Karpas-422 (cell line): ENCODE data around the gene HRH1. TPM values are rescaled to one million over a fixed set of nuclear protein-coding genes. Genes with fewer than 3 reads are reported as not detected.
A peak's percentile ranks its signal among the peaks of the same experiment; 100 is the strongest.

Source experiments
- DNase-seq: peaks from one replicate; pipeline ENCODE4 v3.0.0-alpha.2; 2015
- H2AFZ ChIP-seq: fragments of 200-600 bp; sonication (generic); 2 replicates; pipeline ENCODE4 v1.6.1; 2014; ENCODE audit warnings: antibody characterized with exemption, low read length, mixed read lengths
- H3K27ac ChIP-seq: fragments of 200-600 bp; sonication (generic); 2 replicates; pipeline ENCODE4 v1.5.1; 2014; ENCODE audit warnings: mild to moderate bottlenecking, low read length, moderate library complexity
- H3K27me3 ChIP-seq: fragments of 200-600 bp; sonication (generic); 2 replicates; pipeline ENCODE4 v1.6.1; 2014; ENCODE audit warnings: low read length, mixed read lengths
- H3K36me3 ChIP-seq: fragments of 200-600 bp; sonication (generic); 2 replicates; pipeline ENCODE4 v1.6.1; 2014; ENCODE audit warnings: low read length, mixed read lengths; ENCODE audit not compliant: insufficient read depth
- H3K4me1 ChIP-seq: fragments of 200-600 bp; sonication (generic); 2 replicates; pipeline ENCODE4 v1.6.1; 2014; ENCODE audit warnings: mild to moderate bottlenecking, low read length, mixed read lengths
- H3K4me2 ChIP-seq: fragments of 200-600 bp; sonication (generic); 2 replicates; pipeline ENCODE4 v1.6.1; 2014; ENCODE audit warnings: low read length, low read depth, mild to moderate bottlenecking; ENCODE audit not compliant: poor library complexity, severe bottlenecking
- H3K4me3 ChIP-seq: fragments of 200-600 bp; sonication (generic); 2 replicates; pipeline ENCODE4 v1.5.1; 2014; ENCODE audit warnings: mild to moderate bottlenecking, antibody characterized with exemption, low read length, mixed read lengths
- H3K79me2 ChIP-seq: fragments of 200-600 bp; sonication (generic); 2 replicates; pipeline ENCODE4 v1.6.1; 2014; ENCODE audit warnings: mild to moderate bottlenecking, low read length, mixed read lengths
- H3K9ac ChIP-seq: fragments of 200-600 bp; sonication (generic); 2 replicates; pipeline ENCODE4 v1.6.0; 2014; ENCODE audit warnings: low read length
- H3K9me2 ChIP-seq: fragments of 200-600 bp; sonication (generic), shearing (Covaris generic); replicated peaks from 2 replicates; pipeline ENCODE4 v1.6.0; 2014; ENCODE audit warnings: mild to moderate bottlenecking, low read length, moderate library complexity; ENCODE audit not compliant: insufficient read depth
- H3K9me3 ChIP-seq: fragments of 300-700, 200-600 bp; sonication (generic); 2 replicates; pipeline ENCODE4 v1.6.1; 2014; ENCODE audit warnings: low read length, mixed read lengths
- H4K20me1 ChIP-seq: fragments of 200-600 bp; sonication (generic); 2 replicates; pipeline ENCODE4 v1.6.1; 2014; ENCODE audit warnings: mild to moderate bottlenecking, antibody characterized with exemption, low read length, low read depth; ENCODE audit not compliant: insufficient read depth
- total RNA-seq: library from RNA; depleted of rRNA; stranded (reverse); fragments of >200 nt; shearing (Covaris generic); gene quantifications from 2 replicates; pipeline ENCODE4 v1.2.3, GENCODE V29; 2014; ENCODE audit warnings: low replicate concordance

HRH1 gene
- total RNA-seq, 1 experiment from 2014 or later: 9.6 TPM

DNA sequence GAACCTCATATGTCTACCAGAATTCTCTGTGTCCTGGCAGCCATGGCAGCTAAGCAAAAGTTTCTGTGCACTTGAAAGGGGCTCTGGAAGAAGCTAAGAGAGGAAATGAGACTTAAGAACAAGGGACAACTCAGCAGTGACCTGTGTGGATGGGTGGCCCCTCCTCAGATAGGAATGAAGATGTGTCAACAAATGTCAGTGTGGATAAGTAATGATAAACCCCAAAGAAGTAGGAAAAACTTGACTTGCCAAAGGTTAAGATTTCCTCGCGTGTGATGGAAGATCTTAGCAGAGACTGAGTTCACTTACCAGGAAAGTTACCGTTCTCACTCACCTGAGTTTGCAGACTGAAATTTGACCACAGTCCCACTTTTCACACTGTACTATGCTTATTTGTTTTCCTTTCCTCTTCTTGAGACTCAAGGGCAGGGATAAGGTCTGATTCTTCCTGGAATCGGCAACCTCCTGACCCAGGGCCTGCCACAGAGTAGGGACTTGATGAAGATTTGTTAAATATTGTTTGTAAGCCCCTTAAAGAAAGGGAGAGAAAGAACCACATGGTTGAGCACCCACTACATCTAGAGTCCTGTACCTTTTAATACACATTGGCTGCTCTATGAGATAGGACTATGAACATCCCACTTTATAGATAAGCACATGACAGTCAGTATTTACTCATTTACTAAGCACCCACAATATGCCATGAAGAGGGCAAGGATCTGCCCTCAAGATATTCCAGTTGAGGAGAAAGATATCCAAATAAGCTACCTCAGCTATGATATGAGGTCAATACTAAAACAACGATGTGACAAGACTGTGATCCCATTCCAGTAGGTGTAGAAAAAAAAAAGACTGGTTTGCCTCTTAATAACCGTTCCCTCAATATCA, 7.3 kb upstream of the HRH1 start:
- no peak overlapping the region for H3K4me3 ChIP-seq
- H3K36me3 ChIP-seq: no peaks in the 10 kb centered on the region
- H3K9ac ChIP-seq: no peak overlapping the region
- no peak overlapping the region for H3K4me2 ChIP-seq
- peaks cover 3% of the 10 kb centered on the region; the same call in 1 of the 2 replicates for H4K20me1 ChIP-seq
- H3K27ac ChIP-seq: no peak overlapping the region
- DNase-seq: no peak
- no peaks in the 10 kb centered on the region for H3K27me3 ChIP-seq
- no peaks in the 10 kb centered on the region for H3K9me3 ChIP-seq
- H3K9me2 ChIP-seq: no peaks in the 10 kb centered on the region
- no peaks in the 10 kb centered on the region for H3K4me1 ChIP-seq
- H3K79me2 ChIP-seq: no peaks in the 10 kb centered on the region
- no peak overlapping the region for H2AFZ ChIP-seq

- Histone ChIP-seq H3K4me2 (no peak overlapping the region), H3K9ac (no peak overlapping the region)
These were observed 4.0 kb upstream of the HRH1 start for GRCh38 chr3:11150256-11150655.

DNA sequence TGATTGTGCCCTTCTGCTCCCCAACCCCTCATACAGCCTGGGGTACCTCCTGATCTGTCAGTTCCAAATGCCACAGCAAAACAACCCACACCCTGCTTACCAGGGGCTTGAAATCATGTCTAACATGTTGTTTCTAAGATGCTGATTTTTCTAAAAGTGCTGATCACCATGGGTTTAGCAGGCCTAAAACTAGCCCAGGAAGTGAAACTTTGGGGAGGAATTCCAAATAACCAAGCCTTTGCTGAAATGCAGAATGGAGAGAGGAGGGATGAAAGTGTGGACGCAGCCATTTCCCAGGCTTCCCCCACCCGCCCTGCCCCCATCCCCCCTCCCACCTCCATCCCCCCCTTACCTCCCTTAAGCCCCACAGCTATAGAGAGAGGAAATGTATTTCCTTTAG, 2.0 kb upstream of the HRH1 start:
- no peak overlapping the region for H3K4me3 ChIP-seq
- no peak overlapping the region for H3K9ac ChIP-seq
- no peaks in the 10 kb centered on the region for H3K27me3 ChIP-seq
- no peak overlapping the region for H2AFZ ChIP-seq
- no peak overlapping the region for H3K27ac ChIP-seq
- no peaks in the 10 kb centered on the region for H3K36me3 ChIP-seq
- no peaks in the 10 kb centered on the region for H3K9me2 ChIP-seq
- no peak overlapping the region for H3K4me2 ChIP-seq
- H4K20me1 ChIP-seq: no peaks in the 10 kb centered on the region
- H3K9me3 ChIP-seq: no peaks in the 10 kb centered on the region
- H3K79me2 ChIP-seq: no peaks in the 10 kb centered on the region
- no peak for DNase-seq
- H3K4me1 ChIP-seq: no peaks in the 10 kb centered on the region

More at GRCh38 chr3:11150256-11150655, 4.0 kb upstream of the HRH1 start:
- no peaks in the 10 kb centered on the region for H3K79me2 ChIP-seq
- H3K36me3 ChIP-seq: no peaks in the 10 kb centered on the region
- H3K27ac ChIP-seq: no peak overlapping the region
- no peaks in the 10 kb centered on the region for H3K9me2 ChIP-seq
- no peak overlapping the region for H3K4me3 ChIP-seq
- no peak for DNase-seq
- no peaks in the 10 kb centered on the region for H3K9me3 ChIP-seq
- H2AFZ ChIP-seq: no peak overlapping the region
- H4K20me1 ChIP-seq: no peaks in the 10 kb centered on the region
- no peaks in the 10 kb centered on the region for H3K4me1 ChIP-seq
- H3K27me3 ChIP-seq: no peaks in the 10 kb centered on the region

GRCh38 chr3:11154953-11155325, 646 bp downstream of the HRH1 start:
- H3K79me2 ChIP-seq: no peaks in the 10 kb centered on the region
- H3K9me3 ChIP-seq: no peaks in the 10 kb centered on the region
- no peaks in the 10 kb centered on the region for H4K20me1 ChIP-seq
- no peak for DNase-seq
- H3K27ac ChIP-seq: no peak overlapping the region
- H3K9me2 ChIP-seq: no peaks in the 10 kb centered on the region
- no peak overlapping the region for H3K4me3 ChIP-seq
- no peaks in the 10 kb centered on the region for H3K4me1 ChIP-seq
- H3K9ac ChIP-seq: no peak overlapping the region
- H3K36me3 ChIP-seq: no peaks in the 10 kb centered on the region
- no peak overlapping the region for H3K4me2 ChIP-seq
- H2AFZ ChIP-seq: no peak overlapping the region
- no peaks in the 10 kb centered on the region for H3K27me3 ChIP-seq

DNA sequence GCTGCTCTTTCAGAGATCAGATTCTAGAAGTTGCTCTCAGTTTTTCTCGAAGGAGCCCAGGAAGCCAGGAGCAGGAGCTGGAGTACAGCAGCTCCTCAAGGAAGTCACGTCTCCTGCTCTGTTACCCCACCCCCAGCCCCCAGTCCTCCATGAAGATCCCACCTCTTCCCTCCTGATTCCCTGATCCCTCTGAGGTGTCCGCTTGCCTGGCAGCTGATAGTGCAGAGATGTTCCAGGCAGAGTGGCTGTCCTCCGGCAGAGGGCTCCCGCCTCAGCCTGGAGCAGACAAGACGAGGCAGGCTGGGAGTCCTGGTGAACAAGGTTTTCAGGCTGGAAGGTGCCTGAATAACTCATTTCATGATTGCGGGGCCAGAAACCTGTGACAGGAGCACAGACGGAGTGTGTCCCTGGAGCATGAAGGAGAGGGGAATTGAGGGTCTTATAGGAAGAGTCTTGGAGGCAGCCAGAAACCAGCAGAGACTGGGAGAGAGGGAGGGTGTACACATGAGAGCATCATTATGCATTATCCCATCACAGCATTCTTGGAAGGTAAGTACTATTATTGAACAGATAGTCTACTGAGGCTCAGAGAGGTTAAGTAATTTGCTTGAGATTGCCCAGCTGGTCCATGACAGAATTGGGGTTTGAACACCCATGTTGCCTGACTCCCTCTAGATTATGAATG, 1.2 kb downstream of the HRH1 start:
- Histone ChIP-seq H3K27ac (no peak overlapping the region), H4K20me1 (no peaks in the 10 kb centered on the region), H3K4me1 (no peaks in the 10 kb centered on the region), H3K9me2 (no peaks in the 10 kb centered on the region), H3K4me2 (no peak overlapping the region), H2AFZ (no peak overlapping the region), H3K4me3 (no peak overlapping the region), H3K79me2 (no peaks in the 10 kb centered on the region), H3K9ac (no peak overlapping the region), H3K27me3 (no peaks in the 10 kb centered on the region), H3K9me3 (no peaks in the 10 kb centered on the region), H3K36me3 (no peaks in the 10 kb centered on the region)
- peak; percentile 65 for DNase-seq

DNA sequence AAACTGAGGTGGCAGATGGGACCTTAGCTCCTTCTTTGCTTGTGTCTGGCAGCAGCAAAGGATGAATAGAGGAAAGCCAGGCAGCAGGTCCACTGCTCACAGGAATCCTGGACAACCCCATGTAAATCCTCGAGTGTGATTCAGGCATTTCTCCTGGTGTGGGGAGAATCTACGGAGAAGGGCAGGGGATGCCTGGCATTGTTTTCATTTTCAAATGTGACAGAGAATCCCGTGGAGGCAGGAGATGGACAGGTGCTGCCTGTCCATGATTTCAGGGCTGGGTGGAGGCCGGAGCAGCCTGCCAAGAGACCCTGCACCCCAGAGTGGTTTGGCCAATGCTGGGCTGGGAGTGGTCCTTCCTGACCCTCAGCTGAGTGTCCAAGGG, 1.7 kb downstream of the HRH1 start:
- no peaks in the 10 kb centered on the region for H4K20me1 ChIP-seq
- H3K4me2 ChIP-seq: no peak overlapping the region
- no peaks in the 10 kb centered on the region for H3K27me3 ChIP-seq
- no peaks in the 10 kb centered on the region for H3K4me1 ChIP-seq
- H3K27ac ChIP-seq: no peak overlapping the region
- H3K9me2 ChIP-seq: no peaks in the 10 kb centered on the region
- DNase-seq: no peak
- H3K4me3 ChIP-seq: no peak overlapping the region
- H3K36me3 ChIP-seq: no peaks in the 10 kb centered on the region
- no peak overlapping the region for H3K9ac ChIP-seq
- no peaks in the 10 kb centered on the region for H3K79me2 ChIP-seq
- no peak overlapping the region for H2AFZ ChIP-seq
- no peaks in the 10 kb centered on the region for H3K9me3 ChIP-seq

DNA sequence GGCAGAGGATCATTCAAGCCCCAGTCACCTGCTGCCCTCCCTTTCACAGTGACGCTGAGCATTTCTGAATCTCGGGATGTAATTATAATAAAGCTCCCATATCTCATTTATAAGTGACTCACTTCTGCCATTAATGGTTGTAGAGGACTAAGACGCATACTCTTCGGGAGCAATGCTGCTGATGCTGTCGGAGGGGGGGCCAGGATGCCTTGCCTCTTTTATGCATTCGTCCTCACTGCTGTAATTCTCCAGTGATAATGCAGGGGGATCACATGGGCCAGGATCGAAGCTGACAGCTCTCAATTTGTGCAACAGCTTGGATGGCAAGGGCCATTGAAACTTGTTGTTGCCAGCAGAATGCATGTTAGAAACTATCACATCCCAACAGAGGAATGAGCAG, 3.1 kb downstream of the HRH1 start:
- no peak overlapping the region for H3K4me3 ChIP-seq
- no peaks in the 10 kb centered on the region for H3K9me3 ChIP-seq
- H3K4me1 ChIP-seq: no peaks in the 10 kb centered on the region
- no peaks in the 10 kb centered on the region for H3K9me2 ChIP-seq
- no peaks in the 10 kb centered on the region for H4K20me1 ChIP-seq
- no peak overlapping the region for H2AFZ ChIP-seq
- no peak overlapping the region for H3K4me2 ChIP-seq
- H3K9ac ChIP-seq: no peak overlapping the region
- no peaks in the 10 kb centered on the region for H3K27me3 ChIP-seq
- DNase-seq: no peak
- no peaks in the 10 kb centered on the region for H3K36me3 ChIP-seq
- H3K79me2 ChIP-seq: no peaks in the 10 kb centered on the region
- no peak overlapping the region for H3K27ac ChIP-seq

DNA sequence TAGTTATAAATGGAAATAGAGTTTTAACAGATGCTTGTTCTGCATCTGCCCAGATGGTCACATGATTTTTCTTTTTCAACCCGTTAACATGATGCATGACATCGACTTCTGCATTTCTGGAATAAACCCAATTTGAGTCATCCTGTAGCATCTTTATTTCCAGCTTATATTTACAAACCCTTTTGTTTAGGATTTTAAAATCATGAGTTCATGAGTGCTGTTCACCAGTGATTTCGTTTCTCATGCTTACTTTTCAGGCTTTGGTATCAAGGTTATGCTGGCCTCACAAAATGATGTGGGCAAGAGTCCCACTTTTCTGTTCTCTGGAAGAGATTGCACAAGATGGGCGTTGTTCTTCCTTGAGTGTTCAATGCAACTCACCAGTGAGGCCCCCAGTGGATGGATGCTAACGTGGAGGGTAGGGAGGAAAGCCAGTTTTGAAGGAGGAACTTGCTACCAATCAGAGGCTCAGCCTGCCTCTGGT, 5.2 kb downstream of the HRH1 start:
- H3K9ac ChIP-seq: no peak overlapping the region
- H3K27ac ChIP-seq: no peak overlapping the region
- no peak overlapping the region for H3K4me2 ChIP-seq
- H3K36me3 ChIP-seq: no peaks in the 10 kb centered on the region
- no peaks in the 10 kb centered on the region for H3K9me3 ChIP-seq
- no peaks in the 10 kb centered on the region for H4K20me1 ChIP-seq
- H2AFZ ChIP-seq: no peak overlapping the region
- no peak for DNase-seq
- H3K9me2 ChIP-seq: no peaks in the 10 kb centered on the region
- no peaks in the 10 kb centered on the region for H3K27me3 ChIP-seq
- no peak overlapping the region for H3K4me3 ChIP-seq
- no peaks in the 10 kb centered on the region for H3K4me1 ChIP-seq
- H3K79me2 ChIP-seq: no peaks in the 10 kb centered on the region
